Stimulated activated CD8-positive, alpha-beta memory T cell treated with anti-CD3 and anti-CD28 coated beads, Interleukin-12 subunit alpha, Interleukin-12 subunit beta, amount 100 ng/mL, for 1 hour (primary cell): ENCODE results near the gene CEP85.

Experiments
- DNase-seq: peaks from one replicate; pipeline ENCODE4 v3.0.0-alpha.2; 2020; ENCODE audit warnings: low read depth

The CEP85 gene

DNA sequence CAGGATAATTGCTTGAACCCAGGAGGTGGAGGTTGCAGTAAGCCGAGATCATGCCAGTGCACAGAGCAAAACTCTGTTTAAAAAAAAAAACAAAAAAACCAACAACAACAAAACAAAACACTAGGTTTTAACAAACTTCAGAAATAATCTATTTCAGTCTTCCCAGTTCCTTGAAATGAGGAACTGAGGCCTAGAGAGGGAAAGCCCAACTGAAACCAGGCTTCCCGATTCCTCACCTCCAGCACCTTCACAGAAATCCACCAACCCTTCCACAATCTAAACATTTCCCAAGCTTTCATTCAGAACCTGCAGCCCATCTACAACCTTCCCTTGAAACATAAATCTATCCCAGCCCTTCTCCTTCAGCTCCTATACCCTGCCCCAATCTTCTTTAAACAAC, 83.1 kb downstream of the CEP85 start:
- no peak for DNase-seq

DNA sequence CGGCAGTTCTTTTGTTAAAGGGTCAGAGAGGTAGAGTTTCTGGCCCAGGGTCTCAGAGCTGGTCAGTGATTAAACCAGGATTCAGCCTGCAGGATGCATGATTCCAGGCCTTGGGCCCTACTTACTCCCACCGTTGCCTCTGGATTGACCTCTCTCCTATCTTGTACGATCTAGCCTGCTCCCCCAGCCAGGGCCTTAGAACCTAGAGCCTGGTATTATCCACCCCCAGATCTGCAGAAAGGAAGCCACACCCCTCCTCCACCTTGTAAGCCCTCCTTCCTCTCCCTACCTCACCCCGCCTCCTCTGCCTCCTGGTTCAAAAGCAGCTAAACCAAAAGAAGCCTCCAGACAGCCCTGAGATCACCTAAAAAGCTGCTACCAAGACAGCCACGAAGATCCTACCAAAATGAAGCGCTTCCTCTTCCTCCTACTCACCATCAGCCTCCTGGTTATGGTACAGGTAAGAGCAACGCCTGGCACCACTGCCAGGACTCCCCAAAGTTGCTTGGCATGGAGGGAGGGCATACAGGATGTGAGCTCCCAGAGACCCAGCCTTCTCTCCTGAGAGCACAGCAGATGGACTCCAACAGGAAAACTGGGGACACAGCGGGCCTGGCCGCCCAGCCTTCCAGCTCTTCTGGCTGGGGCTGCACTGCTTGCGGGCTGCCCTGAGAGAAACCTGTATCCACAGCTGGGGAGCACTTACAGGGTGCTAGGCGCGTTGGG, 83.8 kb downstream of the CEP85 start, which contains the start of gene CD52:
TSS of gene CD52 (plus strand) at position 347 of the 726 bp plus-strand sequence. CDS start at position 407, 60 bp downstream.
- DNase-seq, result peak; percentile 54

DNA sequence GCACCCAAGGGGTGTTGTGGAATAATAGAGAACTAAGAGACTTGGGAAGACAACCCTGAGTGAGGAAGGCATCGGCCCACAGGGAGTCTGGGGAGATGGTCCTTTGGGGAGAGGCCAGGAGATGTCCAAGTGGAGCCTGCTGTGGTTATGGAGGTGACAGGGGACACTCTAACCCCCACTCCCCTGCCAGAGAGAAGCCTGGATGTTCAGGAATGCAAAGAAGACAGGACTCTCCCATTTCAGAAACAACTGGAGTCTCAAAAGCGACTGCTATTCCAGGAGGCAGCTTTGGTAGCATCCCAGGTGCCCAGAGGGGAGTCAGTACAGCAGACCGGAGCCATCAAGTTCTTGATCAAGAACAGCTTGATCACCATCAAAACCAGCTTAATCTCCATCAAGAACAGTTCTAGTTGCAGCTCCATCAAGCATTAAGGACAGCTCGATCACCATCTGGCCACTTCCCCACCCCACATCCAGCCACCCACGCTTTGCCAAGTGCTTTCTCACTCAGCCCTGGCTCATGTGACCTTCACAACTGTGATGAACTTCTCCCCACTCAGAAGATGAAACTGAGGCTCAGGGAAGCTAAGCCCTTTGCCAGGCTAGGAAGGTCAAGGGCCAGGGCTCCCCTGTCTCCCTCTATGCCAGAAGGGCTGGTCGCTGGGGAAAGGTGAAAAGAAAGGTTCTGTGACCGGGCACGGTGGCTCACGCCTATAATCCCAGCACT, 84.5 kb downstream of the CEP85 start:
- DNase-seq, result no peak

DNA sequence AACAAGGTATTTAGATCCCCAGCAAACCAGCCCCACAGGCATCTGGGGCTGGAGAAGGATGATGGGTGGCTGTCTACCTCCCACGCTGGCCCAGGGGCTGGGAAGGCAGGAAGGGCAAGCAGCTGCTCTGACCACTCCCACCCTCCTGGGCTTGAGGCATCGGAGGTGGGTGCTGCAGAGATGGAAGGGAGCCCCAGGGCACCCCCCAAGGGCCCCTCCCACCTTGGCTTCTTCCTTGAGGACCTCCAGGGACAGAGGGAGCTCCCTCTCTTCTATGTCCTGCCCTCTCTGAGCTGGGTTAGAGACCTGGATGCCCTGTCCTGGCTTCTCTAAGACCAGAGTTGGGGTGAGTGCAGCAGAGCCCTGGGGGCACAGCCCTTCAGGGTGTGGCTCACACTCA, 86.9 kb downstream of the CEP85 start:
- no peak for DNase-seq

DNA sequence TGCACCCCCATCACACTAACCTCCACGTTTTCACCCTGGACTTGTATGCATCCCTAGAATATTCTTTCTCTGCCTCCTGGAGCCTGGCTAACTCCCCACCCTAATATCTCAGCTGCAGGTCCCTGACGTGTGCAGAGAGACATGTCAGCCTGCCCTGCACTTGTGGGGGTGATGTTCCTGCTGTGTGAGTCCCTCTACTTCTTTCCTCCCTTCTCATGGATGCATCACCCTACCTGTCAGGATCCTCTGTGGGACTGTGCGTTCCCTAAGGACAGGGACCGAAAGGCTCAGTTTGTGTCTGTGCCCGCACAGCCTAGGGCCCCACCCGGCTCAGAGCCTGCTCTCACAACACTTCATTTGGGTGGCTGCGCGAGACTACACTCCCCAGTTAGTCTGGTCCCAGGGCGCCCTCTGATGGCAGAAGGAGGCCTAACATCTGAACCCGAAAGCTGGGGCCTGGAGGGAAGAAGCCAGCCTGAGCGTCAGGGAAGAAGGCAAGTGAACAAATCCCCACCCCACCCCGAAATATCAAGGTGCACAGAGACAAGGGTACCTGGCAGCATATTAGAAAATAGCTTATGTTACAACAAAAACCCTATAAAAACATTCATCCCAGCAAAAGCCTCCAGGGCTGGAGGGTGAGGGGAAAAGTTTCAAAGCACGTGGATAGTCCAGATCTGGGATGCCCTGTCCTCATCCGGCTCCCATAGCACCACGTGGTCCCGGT, 87.5 kb downstream of the CEP85 start:
- DNase-seq, result peak; percentile 95

DNA sequence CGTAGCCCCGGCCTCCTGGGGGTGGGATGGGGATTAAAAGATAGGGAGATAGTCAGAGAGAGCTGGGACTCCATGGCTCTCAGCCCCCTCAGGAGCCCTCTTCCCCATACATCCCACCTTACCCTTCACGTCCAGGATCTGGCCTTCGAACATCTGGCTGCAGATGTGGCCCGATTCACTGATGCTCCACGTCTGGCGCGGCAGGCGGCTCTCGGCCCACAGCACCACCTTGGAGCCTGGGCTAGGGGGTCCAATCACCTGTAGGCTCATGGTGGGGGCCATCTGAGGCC, 88.0 kb downstream of the CEP85 start:
- DNase-seq, result no peak

DNA sequence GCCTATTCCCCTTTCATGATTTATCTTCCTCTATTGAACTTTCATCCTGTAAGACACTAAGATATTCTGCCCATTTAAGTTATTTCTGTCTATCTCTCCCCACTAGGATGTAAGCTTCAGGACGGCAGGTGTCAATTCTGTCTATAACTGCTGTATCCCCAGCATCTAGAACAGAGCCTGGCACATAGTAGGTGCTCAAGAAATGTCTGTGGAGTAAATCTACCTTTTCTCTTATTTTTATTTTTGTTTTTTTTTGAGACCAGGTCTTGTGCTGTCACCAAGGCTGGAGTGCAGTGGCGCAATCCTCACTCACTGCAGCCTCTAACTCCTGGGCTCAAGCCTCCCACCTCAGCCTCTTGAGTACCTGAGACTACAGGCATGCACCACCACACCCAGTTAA, 89.4 kb downstream of the CEP85 start:
- DNase-seq, result no peak

DNA sequence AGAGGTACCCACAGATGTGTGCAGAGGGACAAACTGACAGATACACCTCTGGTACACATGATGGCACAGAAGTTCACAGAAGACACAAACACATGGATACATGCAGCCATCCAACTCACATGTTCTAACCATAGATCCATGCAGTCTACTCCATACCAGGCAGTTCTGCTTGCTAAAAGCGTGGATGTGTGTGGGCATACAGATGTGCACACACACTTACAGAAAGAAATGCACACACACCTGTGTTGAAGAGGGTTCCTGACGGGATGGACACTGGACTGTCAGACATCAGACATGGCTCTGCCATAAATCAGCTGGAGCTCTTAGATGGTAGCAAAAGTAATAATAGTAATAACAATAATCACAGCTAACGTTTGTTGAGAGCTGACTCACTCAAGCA, 90.5 kb downstream of the CEP85 start:
- no peak for DNase-seq

DNA sequence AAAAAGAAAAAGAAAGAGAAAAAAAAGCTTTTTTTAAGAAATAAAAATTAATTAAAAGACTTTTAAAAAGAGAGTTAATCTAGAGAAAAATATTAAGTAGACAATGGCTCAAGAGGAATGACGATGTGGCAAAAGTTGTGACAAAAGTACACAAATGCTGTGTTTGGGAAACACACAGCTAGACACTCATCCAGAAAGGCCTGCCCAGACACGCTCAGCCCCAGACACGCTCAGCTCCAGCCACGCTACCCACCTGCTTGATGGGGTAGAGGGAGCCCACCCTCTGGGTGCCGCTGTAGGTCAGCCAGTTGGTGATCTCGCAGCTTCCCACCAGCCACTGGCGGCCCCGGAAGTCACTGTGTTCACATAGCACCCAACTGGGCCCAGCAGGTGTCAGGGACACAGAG, 94.0 kb downstream of the CEP85 start:
- DNase-seq, result no peak
